GM18909 (cell line): ENCODE data around the gene VPS8.
"Not testable (repeated sequence)": the region's sequence is repeated elsewhere in the genome, so short reads cannot be mapped to it uniquely, and the experiment has no call there.

Experiments
- ATAC-seq: cut with Tn5 transposase; IDR thresholded peaks from one replicate; pipeline ENCODE4 v1.9.1; 2021; ENCODE audit warnings: mild to moderate bottlenecking; ENCODE audit not compliant: unreplicated experiment, poor library complexity

Gene VPS8

GRCh38 chr3:184908859-184909258, 96.9 kb downstream of the VPS8 start:
- no peak for ATAC-seq

GRCh38 chr3:184910664-184911063, 98.7 kb downstream of the VPS8 start:
- ATAC-seq, result no peak

GRCh38 chr3:184911570-184911969, 99.6 kb downstream of the VPS8 start:
- ATAC-seq, result no peak

- no peak for ATAC-seq
Measured at GRCh38 chr3:184912163-184912562, 100.2 kb downstream of the VPS8 start.

- no peak for ATAC-seq
Measured at GRCh38 chr3:184914628-184915027, 102.7 kb downstream of the VPS8 start.

- no peak for ATAC-seq
Measured at GRCh38 chr3:184918750-184919149, 106.8 kb downstream of the VPS8 start.

- ATAC-seq, result no peak
Measured at GRCh38 chr3:184919651-184920050, 107.7 kb downstream of the VPS8 start.

- no peak for ATAC-seq
Measured at GRCh38 chr3:184924547-184924946, 112.6 kb downstream of the VPS8 start.

- no peak for ATAC-seq
Measured at GRCh38 chr3:184927796-184928315, 115.9 kb downstream of the VPS8 start.

GRCh38 chr3:184932777-184933176, 120.8 kb downstream of the VPS8 start:
- ATAC-seq, result no peak

- ATAC-seq, result no peak
Measured at GRCh38 chr3:184937611-184938010, 125.6 kb downstream of the VPS8 start.

GRCh38 chr3:184941408-184941807, 129.4 kb downstream of the VPS8 start:
- no peak for ATAC-seq

- no peak for ATAC-seq
Measured at GRCh38 chr3:184942735-184943134, 130.8 kb downstream of the VPS8 start.

- no peak for ATAC-seq
Measured at GRCh38 chr3:184944241-184944640, 132.3 kb downstream of the VPS8 start.

- no peak for ATAC-seq
Measured at GRCh38 chr3:184945886-184946625, 134.1 kb downstream of the VPS8 start.

- ATAC-seq, result no peak
Measured at GRCh38 chr3:184946917-184947316, 135.0 kb downstream of the VPS8 start.

- ATAC-seq, result no peak
Measured at GRCh38 chr3:184949251-184949965, 137.4 kb downstream of the VPS8 start.

- not testable (repeated sequence) for ATAC-seq
Measured at GRCh38 chr3:184950816-184951215, 138.8 kb downstream of the VPS8 start.

- no peak for ATAC-seq
Measured at GRCh38 chr3:184952671-184953070, 140.7 kb downstream of the VPS8 start.

GRCh38 chr3:184953401-184953800, 141.4 kb downstream of the VPS8 start:
- ATAC-seq, result no peak

GRCh38 chr3:184954251-184954650, 142.3 kb downstream of the VPS8 start:
- ATAC-seq, result no peak

GRCh38 chr3:184954851-184955250, 142.9 kb downstream of the VPS8 start:
- ATAC-seq, result not testable (repeated sequence)
